Spleen (tissue), 11 donors: ENCODE measurements around the gene METTL4. TPM values are rescaled to one million over a fixed set of nuclear protein-coding genes. Genes with fewer than 3 reads are reported as not detected.

Experiments used
- DNase-seq: peaks from one replicate; pipeline ENCODE4 v3.0.0-alpha.2; 2020
- H3K27ac ChIP-seq, 8 donors: fragments of 200-600 bp; sonication (generic) in 7 of 8; 1 replicate in 4 of 8; 2 replicates in 4 of 8; pipeline versions ENCODE4 v1.5.0 to v1.8.0; 2016 to 2021; ENCODE audit warnings: inconsistent platforms in 4 of 8, mild to moderate bottlenecking in 4 of 8, moderate library complexity in 1 of 8
- H3K27me3 ChIP-seq, 7 donors: fragments of 200-600 bp; sonication (generic) in 6 of 7; replicated peaks in 1 of 7; 1 replicate in 4 of 7; 2 replicates in 3 of 7; pipeline versions ENCODE4 v1.5.0 to v1.8.0; 2016 to 2021; ENCODE audit warnings: inconsistent platforms in 3 of 7, mild to moderate bottlenecking in 1 of 7
- H3K36me3 ChIP-seq, 6 donors: fragments of 200-600 bp; sonication (generic) in 5 of 6; 1 replicate in 4 of 6; 2 replicates in 2 of 6; pipeline versions ENCODE4 v1.5.0 to v1.8.0; 2016 to 2021; ENCODE audit warnings: inconsistent platforms in 2 of 6
- H3K4me1 ChIP-seq, 6 donors: fragments of 200-600 bp; sonication (generic) in 5 of 6; 1 replicate in 3 of 6; 2 replicates in 3 of 6; pipeline versions ENCODE4 v1.5.0 to v1.8.0; 2016 to 2021; ENCODE audit warnings: inconsistent platforms in 3 of 6
- H3K4me3 ChIP-seq, 8 donors: fragments of 200-600 bp; sonication (generic) in 7 of 8; 1 replicate in 4 of 8; 2 replicates in 4 of 8; pipeline versions ENCODE4 v1.5.0 to v1.8.0; 2016 to 2021; ENCODE audit warnings: inconsistent platforms in 4 of 8, mild to moderate bottlenecking in 4 of 8, moderate library complexity in 2 of 8
- H3K9me3 ChIP-seq, 8 donors: fragments of 200-600 bp; sonication (generic) in 7 of 8; 1 replicate in 4 of 8; 2 replicates in 4 of 8; pipeline versions ENCODE4 v1.5.0 to v1.8.0; 2016 to 2021; ENCODE audit warnings: inconsistent platforms in 4 of 8
- POLR2A ChIP-seq, 3 donors: fragments of 450-650 bp; IDR thresholded peaks; one replicate each; pipeline ENCODE4 v1.5.1; 2017; ENCODE audit warnings: antibody characterized with exemption in 3 of 3, mild to moderate bottlenecking in 1 of 3
- POLR2AphosphoS5 ChIP-seq, 3 donors: sonication (generic); formaldehyde crosslinking; IDR thresholded peaks; one replicate each; pipeline ENCODE4 v1.5.1; 2017; ENCODE audit warnings: antibody characterized with exemption in 3 of 3
- WGBS, 5 donors: extraction: QIAGEN DNeasy Blood & Tissue Kit in 3 of 5; methylation state at CpG; one replicate each; pipeline versions ENCODE4 v1.1.5 to v1.1.7; 2013 to 2018; 5-methylcytosine and 5-hydroxymethylcytosine counted together
- intact Hi-C: fragments of 100-400 bp; cut with DNase I; formaldehyde crosslinking; loops from one replicate; pipeline ENCODE4 v1.15.0; 2023; ENCODE audit warnings: low total_unique reads
- polyA plus RNA-seq, 3 donors: library from polyadenylated mRNA; stranded (reverse); fragments of 200-250 nt; gene quantifications; one replicate each; pipeline ENCODE4 v1.2.1, GENCODE V29; 2013
- total RNA-seq, 7 donors: library from RNA; depleted of rRNA in 3 of 7; stranded (reverse); fragments of >200 nt in 3 of 7; fragmentation: NEBNext Ultra II Directional in 4 of 7; extraction: Animal tissue kit (Norgen Biotek cat#: 25700) in 4 of 7; gene quantifications; one replicate each; pipeline versions ENCODE4 v1.1.0 to v1.2.1, GENCODE V29; 2016 to 2021
- TF ChIP-seq, protein P1 (sequence below), 11 experiments: fragments of 200-600 bp in 7 of 11; fragments of 450-650 bp in 4 of 11; sonication (generic) in 4 of 11; IDR thresholded peaks in 8 of 11; conservative IDR thresholded peaks in 3 of 11; 1 replicate in 7 of 11; 2 replicates in 4 of 11; pipeline versions ENCODE4 v1.4.0 to v1.8.0; 2016 to 2021; ENCODE audit warnings: antibody characterized with exemption in 11 of 11, inconsistent platforms in 4 of 11, mild to moderate bottlenecking in 1 of 11
- donor health status: healthy with polysubstance abuse.
- donor health status: DM: no; HTN: no; CAD: no; lungs with moderate emphysema.
- donor health status: DM: no; HTN: no; CAD: no.
- donor health status: Bipolar disorder and iron deficiency.
- donor health status: healthy.
- donor health status: DM: no; HTN: no; CAD: no.
- donor health status: DM: yes; HTN: yes; CAD: no.

Gene METTL4
- total and polyA plus RNA-seq, 10 donors: 9.1 to 30.8 (median 14.9) TPM

GRCh38 chr18:2568129-2568528, 3.2 kb downstream of the METTL4 start:
- H3K27me3 ChIP-seq: no peaks in the 10 kb centered on the region
- H3K9me3 ChIP-seq: no peaks in the 10 kb centered on the region
- peaks cover 0 to 45% (median 3%) of the 10 kb centered on the region in 6 donors for H3K36me3 ChIP-seq
- WGBS, 5 donors: 80 to 84% (median 81%) methylated on average over 6 of the region's 6 CpGs
- H3K4me1 ChIP-seq: peaks cover 16 to 53% (median 33%) of the 10 kb centered on the region in 6 donors
- no peak overlapping the region for H3K4me3 ChIP-seq
- intact Hi-C loops: no loop called here
- no peak for DNase-seq
- no peak overlapping the region for H3K27ac ChIP-seq
- TF ChIP-seq POLR2A (IDR thresholded peaks at IDR 0.05) (no peak), POLR2AphosphoS5 (IDR thresholded peaks at IDR 0.05) (no peak)
- TF ChIP-seq, protein P1, sequence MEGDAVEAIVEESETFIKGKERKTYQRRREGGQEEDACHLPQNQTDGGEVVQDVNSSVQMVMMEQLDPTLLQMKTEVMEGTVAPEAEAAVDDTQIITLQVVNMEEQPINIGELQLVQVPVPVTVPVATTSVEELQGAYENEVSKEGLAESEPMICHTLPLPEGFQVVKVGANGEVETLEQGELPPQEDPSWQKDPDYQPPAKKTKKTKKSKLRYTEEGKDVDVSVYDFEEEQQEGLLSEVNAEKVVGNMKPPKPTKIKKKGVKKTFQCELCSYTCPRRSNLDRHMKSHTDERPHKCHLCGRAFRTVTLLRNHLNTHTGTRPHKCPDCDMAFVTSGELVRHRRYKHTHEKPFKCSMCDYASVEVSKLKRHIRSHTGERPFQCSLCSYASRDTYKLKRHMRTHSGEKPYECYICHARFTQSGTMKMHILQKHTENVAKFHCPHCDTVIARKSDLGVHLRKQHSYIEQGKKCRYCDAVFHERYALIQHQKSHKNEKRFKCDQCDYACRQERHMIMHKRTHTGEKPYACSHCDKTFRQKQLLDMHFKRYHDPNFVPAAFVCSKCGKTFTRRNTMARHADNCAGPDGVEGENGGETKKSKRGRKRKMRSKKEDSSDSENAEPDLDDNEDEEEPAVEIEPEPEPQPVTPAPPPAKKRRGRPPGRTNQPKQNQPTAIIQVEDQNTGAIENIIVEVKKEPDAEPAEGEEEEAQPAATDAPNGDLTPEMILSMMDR (IDR thresholded peaks at IDR 0.05 in 8 of 11, conservative IDR thresholded peaks at IDR 0.05 in 3 of 11): no peak

GRCh38 chr18:2564373-2564772, 6.9 kb downstream of the METTL4 start:
- Histone ChIP-seq H3K4me3 (no peak overlapping the region), H3K9me3 (no peaks in the 10 kb centered on the region), H3K27ac (no peak overlapping the region), H3K27me3 (no peaks in the 10 kb centered on the region), H3K4me1 (peaks cover 0 to 21% (median 7%) of the 10 kb centered on the region in 6 donors), H3K36me3 (peaks cover 2 to 72% (median 14%) of the 10 kb centered on the region in 6 donors)
- DNase-seq: no peak
- WGBS, 5 donors: 93 to 94% (median 94%) methylated on average over 1 of the region's 1 CpG
- intact Hi-C loops: no loop called here
- TF ChIP-seq POLR2AphosphoS5 (IDR thresholded peaks at IDR 0.05) (no peak), POLR2A (IDR thresholded peaks at IDR 0.05) (no peak)
- TF ChIP-seq, protein P1 (IDR thresholded peaks at IDR 0.05 in 8 of 11, conservative IDR thresholded peaks at IDR 0.05 in 3 of 11): no peak

- DNase-seq: no peak
- H3K27me3 ChIP-seq: no peaks in the 10 kb centered on the region
- H3K4me1 ChIP-seq: no peaks in the 10 kb centered on the region
- no peak for TF ChIP-seq POLR2AphosphoS5 (IDR thresholded peaks at IDR 0.05)
- peaks cover 2 to 46% (median 14%) of the 10 kb centered on the region in 6 donors for H3K36me3 ChIP-seq
- no peaks in the 10 kb centered on the region for H3K9me3 ChIP-seq
- no peak overlapping the region for H3K27ac ChIP-seq
- no peak overlapping the region for H3K4me3 ChIP-seq
- 93 to 98% (median 95%) methylated on average over 1 of the region's 1 CpG for WGBS, 5 donors
- intact Hi-C loops: no loop called here
Measured at GRCh38 chr18:2559249-2559648, 12.1 kb downstream of the METTL4 start.

DNA sequence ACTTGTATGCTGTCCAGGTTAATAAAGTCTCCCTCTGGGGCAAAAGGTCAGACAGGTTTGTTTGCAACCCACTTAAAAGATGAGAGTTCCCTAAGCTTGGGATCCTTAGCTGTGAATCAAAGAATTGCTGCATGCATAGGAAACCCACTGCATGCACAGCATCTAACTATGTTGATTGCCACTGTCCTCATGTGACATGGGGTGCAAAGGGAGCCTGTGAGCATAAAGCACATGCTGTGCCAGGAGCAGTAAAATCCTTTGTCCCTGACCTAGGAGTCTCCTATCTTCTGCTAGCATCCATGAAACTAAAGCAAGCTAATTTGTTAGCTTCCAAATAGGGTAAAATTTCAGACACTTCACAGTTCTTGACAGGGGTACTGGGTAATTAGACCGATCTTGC, 13.8 kb downstream of the METTL4 start:
- Histone ChIP-seq H3K4me1 (no peaks in the 10 kb centered on the region), H3K9me3 (no peaks in the 10 kb centered on the region), H3K27ac (no peak overlapping the region), H3K4me3 (no peak overlapping the region), H3K36me3 (peaks cover 2 to 49% (median 14%) of the 10 kb centered on the region in 6 donors), H3K27me3 (no peaks in the 10 kb centered on the region)
- WGBS, 5 donors: 6 to 96% (median 68%) methylated on average over 1 of the region's 1 CpG
- no peak for TF ChIP-seq POLR2AphosphoS5 (IDR thresholded peaks at IDR 0.05)
- TF ChIP-seq POLR2A (IDR thresholded peaks at IDR 0.05): no peak
- TF ChIP-seq, protein P1 (IDR thresholded peaks at IDR 0.05 in 8 of 11, conservative IDR thresholded peaks at IDR 0.05 in 3 of 11): no peak
- no peak for DNase-seq
- intact Hi-C loops: no loop called here

- DNase-seq: no peak
- intact Hi-C loops: no loop called here
- 88 to 96% (median 90%) methylated on average over 4 of the region's 4 CpGs for WGBS, 5 donors
- Histone ChIP-seq H3K4me3 (no peak overlapping the region), H3K9me3 (no peaks in the 10 kb centered on the region), H3K27me3 (no peaks in the 10 kb centered on the region), H3K36me3 (peaks cover 0 to 47% (median 13%) of the 10 kb centered on the region in 6 donors), H3K4me1 (no peaks in the 10 kb centered on the region), H3K27ac (no peak overlapping the region)
- no peak for TF ChIP-seq POLR2A (IDR thresholded peaks at IDR 0.05)
- TF ChIP-seq, protein P1 (IDR thresholded peaks at IDR 0.05 in 8 of 11, conservative IDR thresholded peaks at IDR 0.05 in 3 of 11): no peak
- TF ChIP-seq POLR2AphosphoS5 (IDR thresholded peaks at IDR 0.05): no peak
Measured at GRCh38 chr18:2555895-2556294, 15.4 kb downstream of the METTL4 start.
